ENCODE results near the gene DPP6.
"Not testable (repeated sequence)": the region's sequence is repeated elsewhere in the genome, so short reads cannot be mapped to it uniquely, and the experiment has no call there.

- not testable (repeated sequence) for TF ChIP-seq CTCF (conservative IDR thresholded peaks at IDR 0.05; ENCODE audit: low read depth, low read length); EZH2phosphoT487 (IDR thresholded peaks at IDR 0.05; ENCODE audit: borderline replicate concordance, low read length)
These were observed 94.5 kb downstream of the DPP6 start for GRCh38 chr7:154146707-154147038.
